ENCODE results near the gene PRLHR.
"Not testable (repeated sequence)": the region's sequence is repeated elsewhere in the genome, so short reads cannot be mapped to it uniquely, and the experiment has no call there.

Gene PRLHR

DNA sequence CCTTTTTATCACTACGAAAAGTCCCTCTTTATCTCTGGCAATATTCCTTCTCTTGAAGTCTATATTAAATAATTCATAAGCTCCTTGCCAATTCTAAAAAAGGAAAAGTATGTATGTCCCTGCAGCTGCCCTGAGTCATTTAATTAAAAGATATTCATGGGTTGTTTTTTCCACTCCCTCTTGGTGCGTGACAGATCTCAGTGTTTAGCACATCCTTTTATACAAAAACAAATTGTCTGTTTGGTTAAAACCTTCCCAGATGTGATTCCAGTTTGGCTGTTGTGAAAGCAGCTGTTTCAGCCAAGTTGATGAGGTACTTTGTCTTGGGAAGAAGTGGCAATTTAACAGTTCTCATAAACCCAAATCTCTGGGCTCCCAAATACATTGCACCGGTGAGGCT is 33.8 kb upstream of the PRLHR start:
- peaks cover 48% of the 10 kb centered on the region for H3K27me3 Mint-ChIP-seq (ENCODE audit: low read depth, poor library complexity)
- H3K9me3 Mint-ChIP-seq: no peaks in the 10 kb centered on the region
- no peak for DNase-seq
- H3K4me3 Mint-ChIP-seq: no peak overlapping the region
- H3K4me1 Mint-ChIP-seq: no peaks in the 10 kb centered on the region
- H3K36me3 Mint-ChIP-seq (ENCODE audit: low read depth): no peaks in the 10 kb centered on the region
- TF ChIP-seq, protein P1, sequence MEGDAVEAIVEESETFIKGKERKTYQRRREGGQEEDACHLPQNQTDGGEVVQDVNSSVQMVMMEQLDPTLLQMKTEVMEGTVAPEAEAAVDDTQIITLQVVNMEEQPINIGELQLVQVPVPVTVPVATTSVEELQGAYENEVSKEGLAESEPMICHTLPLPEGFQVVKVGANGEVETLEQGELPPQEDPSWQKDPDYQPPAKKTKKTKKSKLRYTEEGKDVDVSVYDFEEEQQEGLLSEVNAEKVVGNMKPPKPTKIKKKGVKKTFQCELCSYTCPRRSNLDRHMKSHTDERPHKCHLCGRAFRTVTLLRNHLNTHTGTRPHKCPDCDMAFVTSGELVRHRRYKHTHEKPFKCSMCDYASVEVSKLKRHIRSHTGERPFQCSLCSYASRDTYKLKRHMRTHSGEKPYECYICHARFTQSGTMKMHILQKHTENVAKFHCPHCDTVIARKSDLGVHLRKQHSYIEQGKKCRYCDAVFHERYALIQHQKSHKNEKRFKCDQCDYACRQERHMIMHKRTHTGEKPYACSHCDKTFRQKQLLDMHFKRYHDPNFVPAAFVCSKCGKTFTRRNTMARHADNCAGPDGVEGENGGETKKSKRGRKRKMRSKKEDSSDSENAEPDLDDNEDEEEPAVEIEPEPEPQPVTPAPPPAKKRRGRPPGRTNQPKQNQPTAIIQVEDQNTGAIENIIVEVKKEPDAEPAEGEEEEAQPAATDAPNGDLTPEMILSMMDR (IDR thresholded peaks at IDR 0.05): no peak
- H3K27ac Mint-ChIP-seq: no peak overlapping the region

DNA sequence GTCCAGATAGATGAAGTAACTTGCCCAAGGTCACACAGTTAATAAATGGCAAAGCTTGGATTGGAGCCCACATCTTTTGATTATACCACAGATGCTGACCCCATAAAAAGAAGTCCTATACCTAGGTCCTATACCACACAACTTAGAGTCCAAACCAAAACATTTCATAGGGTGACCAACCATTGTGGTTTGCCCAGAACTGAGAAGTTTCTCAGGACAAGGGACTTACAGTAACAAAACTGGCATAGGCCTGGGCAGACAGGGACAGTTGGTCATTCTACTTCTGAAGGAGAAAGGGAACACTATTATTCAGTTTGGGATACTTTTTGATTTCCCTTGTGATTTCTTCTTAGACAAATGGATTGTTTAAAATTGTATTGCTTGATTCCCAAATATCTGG is 32.9 kb upstream of the PRLHR start:
- Mint-ChIP-seq H3K36me3 (ENCODE audit: low read depth) (no peaks in the 10 kb centered on the region), H3K9me3 (no peaks in the 10 kb centered on the region), H3K4me1 (no peaks in the 10 kb centered on the region), H3K4me3 (no peak overlapping the region), H3K27me3 (ENCODE audit: low read depth, poor library complexity) (peaks cover 50% of the 10 kb centered on the region), H3K27ac (no peak overlapping the region)
- no peak for DNase-seq
- TF ChIP-seq, protein P1 (IDR thresholded peaks at IDR 0.05): no peak

DNA sequence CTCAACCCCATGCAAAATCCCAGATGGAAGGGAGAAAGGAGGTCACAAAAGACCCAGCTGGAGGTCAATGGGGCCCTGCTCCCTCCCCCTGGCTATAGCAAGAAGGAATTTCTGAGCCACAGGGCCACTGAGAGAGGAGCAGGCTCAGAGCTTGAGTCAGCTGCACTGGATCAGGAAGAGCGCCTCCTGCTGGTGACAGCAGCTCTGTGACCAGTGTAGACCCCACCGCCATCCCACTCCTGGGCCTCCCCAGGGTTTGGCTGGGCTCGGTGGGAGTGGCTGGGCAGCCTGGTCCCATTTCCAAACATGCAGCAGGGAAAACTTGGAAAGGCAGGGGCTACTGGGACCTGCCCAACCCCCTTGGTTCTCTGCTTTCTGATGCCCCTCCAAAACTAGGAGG is 31.5 kb upstream of the PRLHR start:
- no peaks in the 10 kb centered on the region for H3K36me3 Mint-ChIP-seq (ENCODE audit: low read depth)
- DNase-seq: no peak
- H3K27ac Mint-ChIP-seq: no peak overlapping the region
- TF ChIP-seq, protein P1 (IDR thresholded peaks at IDR 0.05): no peak
- H3K4me1 Mint-ChIP-seq: no peaks in the 10 kb centered on the region
- no peaks in the 10 kb centered on the region for H3K9me3 Mint-ChIP-seq
- H3K27me3 Mint-ChIP-seq (ENCODE audit: low read depth, poor library complexity): peaks cover 51% of the 10 kb centered on the region
- no peak overlapping the region for H3K4me3 Mint-ChIP-seq

DNA sequence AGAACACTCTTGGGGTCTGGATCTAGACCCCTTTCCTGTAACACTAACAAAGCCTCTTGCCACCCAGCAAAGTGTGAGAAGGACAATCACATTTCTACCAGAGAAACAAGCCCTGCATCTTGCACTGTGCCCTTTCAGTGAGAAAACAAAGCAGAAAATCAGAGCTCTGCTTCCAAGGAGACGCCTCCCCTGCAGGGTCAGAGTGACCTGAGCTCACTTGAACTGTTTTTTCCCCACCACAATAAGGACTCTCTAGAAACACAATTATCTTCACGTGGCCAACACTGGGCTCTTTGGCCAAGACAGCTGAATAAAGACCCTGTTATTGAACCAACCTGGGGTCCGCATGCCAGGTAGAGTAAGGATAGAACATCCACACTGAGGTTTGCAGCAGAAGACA is 30.1 kb upstream of the PRLHR start:
- no peaks in the 10 kb centered on the region for H3K36me3 Mint-ChIP-seq (ENCODE audit: low read depth)
- H3K9me3 Mint-ChIP-seq: no peaks in the 10 kb centered on the region
- DNase-seq: no peak
- H3K27ac Mint-ChIP-seq: no peak overlapping the region
- H3K4me3 Mint-ChIP-seq: no peak overlapping the region
- peaks cover 56% of the 10 kb centered on the region for H3K27me3 Mint-ChIP-seq (ENCODE audit: low read depth, poor library complexity)
- TF ChIP-seq, protein P1 (IDR thresholded peaks at IDR 0.05): no peak
- no peaks in the 10 kb centered on the region for H3K4me1 Mint-ChIP-seq

DNA sequence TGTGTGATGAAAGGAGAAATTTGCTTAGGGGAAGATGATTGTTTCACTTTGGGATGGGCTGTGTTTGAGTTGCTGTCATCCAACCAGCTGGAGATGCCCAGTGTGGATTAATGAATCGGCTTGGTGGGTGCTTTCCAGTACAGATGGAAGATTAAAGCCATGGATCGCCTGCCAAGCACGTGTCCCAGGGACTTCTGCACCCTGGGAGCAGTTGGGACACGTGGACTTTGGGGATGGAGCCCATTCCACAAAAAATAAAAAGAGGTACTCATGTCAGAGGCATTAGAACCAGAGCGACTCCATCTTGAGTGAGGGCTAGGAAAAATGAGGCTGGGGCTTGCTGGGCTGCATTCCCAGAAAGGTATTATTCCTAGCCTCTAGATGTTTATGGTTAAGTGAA is 29.3 kb upstream of the PRLHR start:
- no peak for DNase-seq
- Mint-ChIP-seq H3K36me3 (ENCODE audit: low read depth) (no peaks in the 10 kb centered on the region), H3K9me3 (no peaks in the 10 kb centered on the region), H3K4me1 (no peaks in the 10 kb centered on the region), H3K27ac (no peak overlapping the region), H3K4me3 (no peak overlapping the region), H3K27me3 (ENCODE audit: low read depth, poor library complexity) (peaks cover 56% of the 10 kb centered on the region)
- TF ChIP-seq, protein P1 (IDR thresholded peaks at IDR 0.05): no peak

DNA sequence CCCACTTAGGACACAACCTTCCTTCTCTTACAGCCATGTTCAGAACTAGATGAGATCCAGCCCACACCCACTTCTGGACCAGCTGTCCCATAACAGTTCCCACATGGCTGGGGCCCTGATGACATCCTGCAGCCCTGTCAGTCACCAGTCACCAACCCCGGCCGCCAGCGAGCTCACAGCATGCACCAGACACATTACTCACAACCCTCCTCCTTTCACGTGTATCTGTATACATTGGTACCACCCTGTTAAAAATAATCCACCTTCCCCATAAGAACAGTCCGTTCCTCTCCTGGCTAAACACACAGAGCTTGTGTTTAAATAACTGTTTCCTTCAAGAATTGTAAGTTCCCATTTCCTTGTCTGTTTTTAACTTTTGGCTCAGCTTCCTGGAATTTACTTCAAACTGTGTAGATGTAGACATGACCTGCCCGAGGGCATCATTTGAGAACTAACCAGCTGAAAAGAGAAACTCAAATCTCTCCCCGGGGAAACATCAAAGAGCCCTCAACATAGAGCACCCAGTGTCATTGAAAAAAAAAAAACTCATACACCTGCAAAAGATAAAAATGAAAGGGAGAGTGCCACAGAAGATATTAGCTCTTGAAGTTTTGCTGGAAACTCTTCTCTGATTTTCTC is 26.0 kb upstream of the PRLHR start:
- Mint-ChIP-seq H3K36me3 (ENCODE audit: low read depth) (no peaks in the 10 kb centered on the region), H3K4me1 (no peaks in the 10 kb centered on the region), H3K27ac (no peak overlapping the region), H3K4me3 (no peak overlapping the region), H3K27me3 (ENCODE audit: low read depth, poor library complexity) (peaks cover 50% of the 10 kb centered on the region), H3K9me3 (no peaks in the 10 kb centered on the region)
- TF ChIP-seq, protein P1 (IDR thresholded peaks at IDR 0.05): no peak
- no peak for DNase-seq

DNA sequence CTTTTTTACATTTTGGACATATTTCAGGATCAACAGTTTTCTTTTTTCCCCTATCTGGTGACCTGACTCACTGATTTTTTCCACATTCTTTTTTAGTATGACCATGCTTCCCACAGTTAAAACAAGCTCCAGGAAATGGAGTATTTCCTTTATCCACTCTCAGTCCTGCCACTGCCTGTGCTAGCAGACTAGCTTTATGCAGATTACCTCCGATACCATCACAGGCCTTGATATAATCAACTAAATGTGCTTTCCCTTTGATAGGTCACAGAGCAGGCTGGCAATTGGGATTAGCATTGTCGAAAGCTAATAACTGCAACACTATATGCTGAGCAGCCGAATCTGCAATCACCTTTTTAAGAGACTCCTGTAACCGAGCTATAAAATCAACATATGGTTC is 18.4 kb upstream of the PRLHR start:
- Mint-ChIP-seq H3K4me1 (peaks cover 11% of the 10 kb centered on the region), H3K27me3 (ENCODE audit: low read depth, poor library complexity) (peaks cover 27% of the 10 kb centered on the region)
- not testable (repeated sequence) for H3K27ac Mint-ChIP-seq; H3K36me3 Mint-ChIP-seq (ENCODE audit: low read depth); H3K9me3 Mint-ChIP-seq; H3K4me3 Mint-ChIP-seq; DNase-seq

Measured in nephron progenitor cell (in vitro differentiated cells).